ENCODE results near the gene GPSM3. TPM values are rescaled to one million over a fixed set of nuclear protein-coding genes. Genes with fewer than 3 reads are reported as not detected.

GPSM3 gene
- total and polyA plus RNA-seq, 2 of the 13 experiments (the other 11 are each of a cell fraction or from before 2014, with no cell fraction given), result 0.18 to 6.2 TPM

GRCh38 chr6:32195652-32195901, 3.1 kb upstream of the GPSM3 start (continued):
- TF ChIP-seq GATA4 (IDR thresholded peaks at IDR 0.05; ENCODE audit: borderline replicate concordance, low read depth) (peak; percentile 2; the same call in 1 of the 2 replicates), SAP130 (CRISPR knock-in tag; IDR thresholded peaks at IDR 0.05; ENCODE audit: low read depth) (peak; percentile 94), CAMTA2 (CRISPR knock-in tag; IDR thresholded peaks at IDR 0.05; ENCODE audit: borderline replicate concordance) (no peak), PBX3 (CRISPR knock-in tag; IDR thresholded peaks at IDR 0.05; ENCODE audit: borderline replicate concordance) (no peak), RAD51 (IDR thresholded peaks at IDR 0.05; ENCODE audit: borderline replicate concordance) (no peak), YEATS2 (CRISPR knock-in tag; IDR thresholded peaks at IDR 0.05; ENCODE audit: borderline replicate concordance) (peak; percentile 78; the same call in 1 of the 2 replicates), ZFP1 (CRISPR knock-in tag; IDR thresholded peaks at IDR 0.05) (0 out of 2 replicates have a peak, but pooled peaks have one; percentile 31), HNRNPH1 (optimal IDR thresholded peaks at IDR 0.05; ENCODE audit: low read depth, low read length) (no peak), CC2D1A (CRISPR knock-in tag; IDR thresholded peaks at IDR 0.05) (no peak), ZNF709 (CRISPR knock-in tag; IDR thresholded peaks at IDR 0.05) (no peak), ZNF318 (CRISPR knock-in tag; IDR thresholded peaks at IDR 0.05) (no peak), CEBPG (CRISPR knock-in tag; IDR thresholded peaks at IDR 0.05) (peak; percentile 40; the same call in 1 of the 2 replicates), CCDC6 (CRISPR knock-in tag; IDR thresholded peaks at IDR 0.05) (peak; percentile 11; the same call in 1 of the 2 replicates), ZNF431 (CRISPR knock-in tag; IDR thresholded peaks at IDR 0.05; ENCODE audit: borderline replicate concordance, low read depth) (no peak), CTCF (CRISPR knock-in tag; IDR thresholded peaks at IDR 0.05) (peak; percentile 69), HOXD1 (CRISPR knock-in tag; IDR thresholded peaks at IDR 0.05) (no peak), BHLHE40 (IDR thresholded peaks at IDR 0.05; ENCODE audit: low read length) (peak; percentile 71; the same call in 1 of the 2 replicates), ZNF788 (CRISPR knock-in tag; IDR thresholded peaks at IDR 0.05; ENCODE audit: borderline replicate concordance) (peak; percentile 23; the same call in 1 of the 2 replicates)
- TF ChIP-seq, protein P1, sequence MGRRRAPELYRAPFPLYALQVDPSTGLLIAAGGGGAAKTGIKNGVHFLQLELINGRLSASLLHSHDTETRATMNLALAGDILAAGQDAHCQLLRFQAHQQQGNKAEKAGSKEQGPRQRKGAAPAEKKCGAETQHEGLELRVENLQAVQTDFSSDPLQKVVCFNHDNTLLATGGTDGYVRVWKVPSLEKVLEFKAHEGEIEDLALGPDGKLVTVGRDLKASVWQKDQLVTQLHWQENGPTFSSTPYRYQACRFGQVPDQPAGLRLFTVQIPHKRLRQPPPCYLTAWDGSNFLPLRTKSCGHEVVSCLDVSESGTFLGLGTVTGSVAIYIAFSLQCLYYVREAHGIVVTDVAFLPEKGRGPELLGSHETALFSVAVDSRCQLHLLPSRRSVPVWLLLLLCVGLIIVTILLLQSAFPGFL (CRISPR knock-in tag; IDR thresholded peaks at IDR 0.05), result no peak
- TF ChIP-seq, protein P2, sequence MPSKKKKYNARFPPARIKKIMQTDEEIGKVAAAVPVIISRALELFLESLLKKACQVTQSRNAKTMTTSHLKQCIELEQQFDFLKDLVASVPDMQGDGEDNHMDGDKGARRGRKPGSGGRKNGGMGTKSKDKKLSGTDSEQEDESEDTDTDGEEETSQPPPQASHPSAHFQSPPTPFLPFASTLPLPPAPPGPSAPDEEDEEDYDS (CRISPR knock-in tag; IDR thresholded peaks at IDR 0.05), result peak; percentile 76; the same call in 1 of the 2 replicates
